HepG2 (cell line): ENCODE results near the gene UBTD1. TPM values are rescaled to one million over a fixed set of nuclear protein-coding genes. Genes with fewer than 3 reads are reported as not detected.
A peak's percentile ranks its signal among the peaks of the same experiment; 100 is the strongest.

Experiments used
- ATAC-seq: fragments of 200-7000 bp; cut with Tn5 transposase; 3 replicates; pipeline ENCODE4 v1.9.1; 2020; ENCODE audit warnings: mild to moderate bottlenecking, moderate library complexity
- BruUV-seq: library from RNA; stranded (reverse); fragments of 400-500 nt; replicated peaks from 2 replicates; lab custom pipeline; 2021; lab: Mats Ljungman, UMichigan
- CTCF ChIA-PET: fragments of 300-600 bp; formaldehyde crosslinking; extraction: SDS; loops from one replicate; lab custom pipeline; 2021; ENCODE audit warnings: low total read pairs, inconsistent platforms, low intra/inter-chr PET ratio; lab: Yijun Ruan, JAX
- POLR2A ChIA-PET: fragments of 350-600 bp; sonication (Branson Sonifier 250); formaldehyde crosslinking; loops from one replicate; lab custom pipeline; 2020; ENCODE audit warnings: antibody characterized with exemption, inconsistent platforms; lab: Yijun Ruan, JAX
- DNase-seq: peaks from one replicate; pipeline ENCODE4 v3.0.0-alpha.2; 2015; ENCODE audit warnings: low spot score
- FAIRE-seq: peaks from 3 replicates; lab custom pipeline; 2011; peaks lifted over from hg19 to GRCh38; lab: Jason Lieb, UNC
- H2AFZ ChIP-seq: one replicate; pipeline ENCODE4 v1.6.1; 2011; ENCODE audit warnings: low read length, inconsistent platforms
- H3K27ac ChIP-seq: fragments of 300-600 bp; 3 replicates; pipeline ENCODE4 v1.8.0; 2011; ENCODE audit warnings: mixed run types, mild to moderate bottlenecking, mixed read lengths, low read length, inconsistent platforms; ENCODE audit not compliant: insufficient read depth; ENCODE audit errors: extremely low read length
- H3K27me3 ChIP-seq, 2 experiments: fragments of 200-600 bp in 1 of 2; 2 replicates in 1 of 2; 3 replicates in 1 of 2; pipeline versions ENCODE4 v1.6.0 to v1.8.0; 2011; ENCODE audit warnings: low read length in 2 of 2, mild to moderate bottlenecking in 2 of 2, moderate library complexity in 2 of 2, inconsistent platforms in 1 of 2; ENCODE audit not compliant: insufficient read depth in 2 of 2, control insufficient read depth in 1 of 2
- H3K36me3 ChIP-seq, 2 experiments: fragments of 200-600 bp in 1 of 2; replicated peaks in 1 of 2; 2 replicates in 1 of 2; 3 replicates in 1 of 2; pipeline versions ENCODE4 v1.5.1 to v1.8.0; 2011; ENCODE audit warnings: low read length in 2 of 2, inconsistent platforms in 1 of 2; ENCODE audit not compliant: insufficient read depth in 2 of 2, control insufficient read depth in 1 of 2
- H3K4me1 ChIP-seq: 2 replicates; pipeline ENCODE4 v1.5.1; 2012; ENCODE audit warnings: low read length, inconsistent platforms; ENCODE audit not compliant: insufficient read depth
- H3K4me2 ChIP-seq: 2 replicates; pipeline ENCODE4 v1.6.0; 2011; ENCODE audit warnings: low read depth, low read length, inconsistent platforms
- H3K4me3 ChIP-seq, 3 experiments: fragments of 200-600 bp in 1 of 3; sonication (generic), shearing (Covaris generic) in 1 of 3; replicated peaks in 1 of 3; 2 replicates each; pipeline ENCODE4 v1.5.1; 2011 to 2016; ENCODE audit warnings: low read length in 3 of 3, inconsistent platforms in 2 of 3, low read depth in 2 of 3, mild to moderate bottlenecking in 2 of 3, control low read depth in 1 of 3, mixed read lengths in 1 of 3; ENCODE audit not compliant: insufficient read depth in 1 of 3
- H3K79me2 ChIP-seq: one replicate; pipeline ENCODE4 v1.6.1; 2011; ENCODE audit warnings: low read length, inconsistent platforms; ENCODE audit not compliant: insufficient read depth
- H3K9ac ChIP-seq: 2 replicates; pipeline ENCODE4 v1.6.0; 2011; ENCODE audit warnings: mild to moderate bottlenecking, low read depth, low read length, inconsistent platforms; ENCODE audit not compliant: insufficient read depth
- H3K9me3 ChIP-seq: 2 replicates; pipeline ENCODE4 v1.5.1; 2012; ENCODE audit warnings: mild to moderate bottlenecking, low read length
- H4K20me1 ChIP-seq: 2 replicates; pipeline ENCODE4 v1.6.0; 2011; ENCODE audit warnings: inconsistent platforms, mild to moderate bottlenecking, low read length, moderate library complexity; ENCODE audit not compliant: insufficient read depth
- ARID5B ChIP-seq: IDR thresholded peaks from 2 replicates; pipeline ENCODE4 v1.4.0; 2020; ENCODE audit warnings: mild to moderate bottlenecking, missing genetic modification reagents
- CSRNP2 ChIP-seq: sonication (generic); formaldehyde crosslinking; conservative IDR thresholded peaks from 2 replicates; pipeline ENCODE4 v1.8.0; 2022; ENCODE audit warnings: low read depth, missing genetic modification reagents
- DNMT3B ChIP-seq: conservative IDR thresholded peaks from 2 replicates; pipeline ENCODE4 v1.6.1; 2016; ENCODE audit warnings: missing biosample characterization, control low read depth
- FOSL2 ChIP-seq: sonication (generic); formaldehyde crosslinking; IDR thresholded peaks from 2 replicates; pipeline ENCODE4 v1.4.0; 2020; ENCODE audit warnings: missing genetic modification reagents
- SAP130 ChIP-seq: IDR thresholded peaks from 2 replicates; pipeline ENCODE4 v1.6.1; 2016; ENCODE audit warnings: low read depth
- TCF7 ChIP-seq: sonication (generic); IDR thresholded peaks from 2 replicates; pipeline ENCODE4 v1.6.1; 2016; ENCODE audit warnings: antibody characterized with exemption, low read depth
- TEAD3 ChIP-seq: optimal IDR thresholded peaks from 2 replicates; pipeline ENCODE3; 2016; ENCODE audit warnings: borderline replicate concordance
- TFAP4 ChIP-seq: sonication (generic); IDR thresholded peaks from 2 replicates; pipeline ENCODE4 v1.6.1; 2016; ENCODE audit warnings: low read depth, borderline replicate concordance
- TRIM22 ChIP-seq: fragments of 450-650 bp; IDR thresholded peaks from 2 replicates; pipeline ENCODE4 v1.6.1; 2017
- U2AF1 ChIP-seq: fragments of 200-400 bp; formaldehyde crosslinking; optimal IDR thresholded peaks from 2 replicates; pipeline ENCODE3; 2017; ENCODE audit warnings: mild to moderate bottlenecking, low read depth, low read length
- WGBS: methylation state at CpG from one replicate; pipeline ENCODE4 v1.1.6; 2017; ENCODE audit warnings: low lambda C conversion rate; 5-methylcytosine and 5-hydroxymethylcytosine counted together
- in situ Hi-C: cut with HindIII; loops from 2 replicates; pipeline ENCODE4 v1.10.0; 2017; ENCODE audit warnings: low pct_unique_long_range_greater_than_20kb; ENCODE audit not compliant: extremely low pct_ligation_motif_present
- intact Hi-C: fragments of 100-400 bp; cut with micrococcal nuclease; formaldehyde crosslinking; loops from one replicate; pipeline ENCODE4 v1.10.0; 2022; ENCODE audit not compliant: unreplicated experiment
- polyA plus RNA-seq, 8 experiments: library from polyadenylated mRNA; depleted of rRNA in 3 of 8; stranded (reverse) in 7 of 8; unstranded in 1 of 8; fragments of >200 nt; fragmentation: Illumina TruSeq in 4 of 8; extraction: Trizol in 4 of 8; gene quantifications; 2 replicates each; pipeline versions ENCODE4 v1.2.1 to v1.2.3, GENCODE V29; 2011 to 2016; ENCODE audit warnings: low read depth in 4 of 8, missing spikeins in 1 of 8, mixed read lengths in 1 of 8; ENCODE audit not compliant: insufficient read depth in 1 of 8
- total RNA-seq, 5 experiments: library from RNA; depleted of rRNA; stranded (reverse); fragments of >200 nt; fragmentation: Illumina TruSeq; extraction: Trizol; gene quantifications; 2 replicates each; pipeline ENCODE4 v1.2.3, GENCODE V29; 2016; ENCODE audit warnings: low read depth in 1 of 5

UBTD1 gene
- total and polyA plus RNA-seq, 2 of the 13 experiments (the other 11 are each of a cell fraction or from before 2014, with no cell fraction given): 7.9 to 10.0 TPM

- no peaks in the 10 kb centered on the region for H3K79me2 ChIP-seq
- in situ Hi-C loops: no loop called here
- ChIA-PET CTCF (no interaction called here), POLR2A (interaction anchor here (1.5 kb wide), 1 partner anchor 32 kb away, joined by 4 read pairs; the partner anchor contains the start of gene UBTD1)
- H3K36me3 ChIP-seq: peaks cover 45 to 78% of the 10 kb centered on the region in 2 experiments
- no peak overlapping the region for H2AFZ ChIP-seq
- intact Hi-C loops: no loop called here
- BruUV-seq: no TSS peak
- H3K9ac ChIP-seq: no peak overlapping the region
- no peak overlapping the region for H3K4me3 ChIP-seq
- H3K4me1 ChIP-seq: peaks cover 25% of the 10 kb centered on the region
- 89% methylated on average over 4 of the region's 4 CpGs for WGBS
- no peaks in the 10 kb centered on the region for H3K27me3 ChIP-seq
- peak; percentile 59 for DNase-seq
- no peaks in the 10 kb centered on the region for H4K20me1 ChIP-seq
- H3K4me2 ChIP-seq: no peak overlapping the region
- no peak overlapping the region for H3K27ac ChIP-seq
- FAIRE-seq: no peak
- ATAC-seq: peak; percentile 20
- TF ChIP-seq TRIM22 (no peak), DNMT3B (no peak), TCF7 (peak; percentile 35; the same call in 1 of the 2 replicates), FOSL2 (CRISPR knock-in tag) (peak; percentile 72), TEAD3 (CRISPR knock-in tag) (peak; percentile 80), ARID5B (peak; percentile 12; the same call in 1 of the 2 replicates), TFAP4 (peak; percentile 26; the same call in 1 of the 2 replicates), SAP130 (CRISPR knock-in tag) (peak; percentile 19; the same call in 1 of the 2 replicates), U2AF1 (no peak), CSRNP2 (no peak)
- TF ChIP-seq, all 625 proteins: peak for 6
- no peaks in the 10 kb centered on the region for H3K9me3 ChIP-seq
Observed at GRCh38 chr10:97466755-97467154, 32.0 kb upstream of the UBTD1 start.
